CD4-positive, CD25-positive, alpha-beta regulatory T cell (primary cell): Measurements from ENCODE around the gene GALNT18. TPM values are rescaled to one million over a fixed set of nuclear protein-coding genes. Genes with fewer than 3 reads are reported as not detected.

ENCODE experiments used
- ATAC-seq, 2 donors: fragments of 150-1000 bp; cut with Tn5 transposase; one replicate each; pipeline ENCODE4 v1.10.0; 2021; ENCODE audit warnings: low read depth in 2 of 2, moderate number of reproducible peaks in 2 of 2, moderate library complexity in 1 of 2
- DNase-seq, 3 donors: peaks; one replicate each; pipeline versions ENCODE4 v3.0.0 to v3.0.0-alpha.2; 2012 to 2022; ENCODE audit warnings: mixed read lengths in 1 of 3
- H3K27ac ChIP-seq: one replicate; pipeline ENCODE4 v1.7.0; 2013; ENCODE audit warnings: mild to moderate bottlenecking, low read length; ENCODE audit not compliant: insufficient read depth, poor library complexity, severe bottlenecking
- H3K27me3 ChIP-seq: one replicate; pipeline ENCODE4 v1.7.0; 2013; ENCODE audit warnings: low read length; ENCODE audit not compliant: control insufficient read depth, insufficient read depth
- H3K36me3 ChIP-seq: one replicate; pipeline ENCODE4 v1.7.0; 2013; ENCODE audit warnings: mild to moderate bottlenecking, low read length, moderate library complexity; ENCODE audit not compliant: control insufficient read depth, insufficient read depth
- H3K4me1 ChIP-seq: 2 replicates; pipeline ENCODE4 v1.7.0; 2013; ENCODE audit warnings: mild to moderate bottlenecking, low read length; ENCODE audit not compliant: insufficient read depth, control insufficient read depth, poor library complexity, severe bottlenecking
- H3K4me3 ChIP-seq: one replicate; pipeline ENCODE4 v1.7.0; 2013; ENCODE audit warnings: low read depth, mild to moderate bottlenecking, low read length, moderate library complexity
- H3K9me3 ChIP-seq, 2 experiments: 1 replicate in 1 of 2; 2 replicates in 1 of 2; pipeline ENCODE4 v1.7.0; 2013; ENCODE audit warnings: low read length in 2 of 2, mild to moderate bottlenecking in 1 of 2, moderate library complexity in 1 of 2; ENCODE audit not compliant: control insufficient read depth in 2 of 2
- H3K27ac Mint-ChIP-seq, 3 donors: one replicate each; pipeline ENCODE4 v1.8.0; 2020 to 2022; ENCODE audit warnings: mild to moderate bottlenecking in 3 of 3, mixed read lengths in 3 of 3, moderate library complexity in 2 of 3
- H3K27me3 Mint-ChIP-seq: one replicate; pipeline ENCODE4 v1.8.0; 2022; ENCODE audit warnings: mild to moderate bottlenecking, mixed read lengths
- H3K36me3 Mint-ChIP-seq: one replicate; pipeline ENCODE4 v1.8.0; 2020; ENCODE audit warnings: mixed read lengths
- H3K4me1 Mint-ChIP-seq, 4 donors: one replicate each; pipeline ENCODE4 v1.8.0; 2020 to 2022; ENCODE audit warnings: mixed read lengths in 4 of 4, mild to moderate bottlenecking in 1 of 4
- H3K4me3 Mint-ChIP-seq, 4 donors: one replicate each; pipeline ENCODE4 v1.8.0; 2020 to 2022; ENCODE audit warnings: mild to moderate bottlenecking in 4 of 4, mixed read lengths in 4 of 4, moderate library complexity in 3 of 4
- H3K9me3 Mint-ChIP-seq, 7 donors: one replicate each; pipeline ENCODE4 v1.8.0; 2020 to 2022; ENCODE audit warnings: mixed read lengths in 7 of 7, mild to moderate bottlenecking in 3 of 7, moderate library complexity in 2 of 7
- polyA plus RNA-seq, 4 donors: library from polyadenylated mRNA; unstranded; fragments of 300-500 nt; fragmentation: Illumina TruSeq; gene quantifications; one replicate each; pipeline ENCODE4 v1.2.3, GENCODE V29; 2021
- total RNA-seq: library from RNA; stranded (reverse); gene quantifications from one replicate; pipeline ENCODE4 v1.2.3, GENCODE V29; 2022

GALNT18 gene
- total and polyA plus RNA-seq, 5 donors from 2014 or later = 0.10 TPM; not detected in 4

DNA sequence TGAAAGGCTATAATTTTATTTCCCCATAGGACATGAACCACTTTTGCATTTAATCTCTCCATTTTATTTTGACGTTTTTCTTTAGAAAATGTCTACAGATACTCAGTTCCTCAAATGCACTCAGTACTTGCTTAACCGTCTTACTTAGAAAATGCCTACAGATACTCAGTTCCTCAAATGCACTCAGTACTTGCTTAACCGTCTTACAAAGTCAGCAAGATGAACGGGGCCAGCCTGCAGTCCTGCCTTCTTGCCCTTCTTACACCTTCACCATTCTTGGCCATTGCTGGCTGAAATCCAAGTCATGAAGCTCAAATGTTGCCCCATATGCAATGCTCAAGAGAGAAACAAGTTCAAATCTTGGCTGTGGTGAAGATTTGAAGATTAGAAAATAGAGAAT lies 302.8 kb downstream of the GALNT18 start:
- Histone ChIP-seq H3K27ac (no peak overlapping the region), H3K27me3 (no peaks in the 10 kb centered on the region), H3K36me3 (no peaks in the 10 kb centered on the region), H3K4me3 (no peak overlapping the region), H3K4me1 (no peaks in the 10 kb centered on the region), H3K9me3 (no peaks in the 10 kb centered on the region)
- DNase-seq (no peak), ATAC-seq (no peak)
- Mint-ChIP-seq H3K27me3 (no peaks in the 10 kb centered on the region), H3K9me3 (peaks cover 0 to 6% (median 2%) of the 10 kb centered on the region in 7 donors), H3K36me3 (no peaks in the 10 kb centered on the region), H3K27ac (no peak overlapping the region), H3K4me1 (no peaks in the 10 kb centered on the region), H3K4me3 (no peak overlapping the region)

DNA sequence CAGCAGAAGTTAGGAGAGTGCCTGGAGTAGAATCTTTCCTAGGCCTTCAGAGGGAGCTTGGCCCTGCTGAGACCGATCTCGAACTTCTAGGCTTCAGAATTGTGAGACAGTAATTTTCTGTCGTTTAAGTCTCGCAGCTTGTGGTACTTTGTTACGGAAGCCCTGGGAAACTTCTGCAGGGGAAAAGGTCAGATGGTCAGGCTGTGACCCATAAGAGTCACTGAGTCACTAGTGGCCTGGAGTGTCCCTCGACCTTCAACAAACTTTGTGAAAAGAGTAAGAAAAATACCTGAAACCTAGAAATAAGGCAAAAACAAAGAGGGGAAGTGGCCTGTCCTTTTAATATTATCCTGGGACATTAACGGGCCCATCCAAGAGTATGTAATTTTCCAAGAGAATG lies 303.3 kb downstream of the GALNT18 start:
- H3K4me3 Mint-ChIP-seq = no peak overlapping the region
- H3K9me3 Mint-ChIP-seq = peaks cover 0 to 4% (median 0%) of the 10 kb centered on the region in 7 donors
- no peaks in the 10 kb centered on the region for H3K4me1 Mint-ChIP-seq
- DNase-seq = no peak
- Histone ChIP-seq H3K27me3 (no peaks in the 10 kb centered on the region), H3K4me1 (no peaks in the 10 kb centered on the region), H3K4me3 (no peak overlapping the region), H3K9me3 (no peaks in the 10 kb centered on the region), H3K36me3 (no peaks in the 10 kb centered on the region), H3K27ac (no peak overlapping the region)
- H3K27ac Mint-ChIP-seq = no peak overlapping the region
- H3K36me3 Mint-ChIP-seq = no peaks in the 10 kb centered on the region
- H3K27me3 Mint-ChIP-seq = no peaks in the 10 kb centered on the region
- no peak for ATAC-seq

DNA sequence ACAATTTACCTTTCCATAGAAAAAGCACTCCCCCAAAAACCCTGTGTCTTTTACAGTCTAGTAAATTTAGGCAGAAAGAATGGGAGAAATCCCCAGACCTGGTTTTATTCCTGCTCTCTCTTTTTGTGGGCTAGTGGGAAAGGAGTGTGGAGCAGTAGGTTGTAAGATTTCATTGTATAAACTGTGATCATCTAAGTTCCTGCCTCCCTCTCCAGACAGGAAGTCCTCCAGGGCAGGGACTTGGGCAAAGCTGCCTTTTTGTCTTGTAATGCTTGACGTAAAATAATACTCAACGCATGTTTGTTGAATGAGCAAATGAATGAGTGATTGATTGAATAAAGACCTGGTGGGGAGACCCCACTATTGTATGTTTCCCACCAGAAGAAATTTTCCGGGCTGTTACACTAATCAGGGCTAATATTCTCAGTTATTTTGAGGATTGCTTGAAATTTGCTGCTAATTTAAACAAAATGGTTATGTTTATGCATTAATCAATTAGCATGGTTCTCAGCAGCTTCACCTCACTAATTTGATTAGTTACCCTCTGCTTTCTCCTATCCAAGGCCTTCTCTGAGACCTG lies 305.1 kb downstream of the GALNT18 start:
- Mint-ChIP-seq H3K4me3 (no peak overlapping the region), H3K27me3 (no peaks in the 10 kb centered on the region), H3K4me1 (no peaks in the 10 kb centered on the region), H3K9me3 (no peaks in the 10 kb centered on the region), H3K36me3 (no peaks in the 10 kb centered on the region), H3K27ac (no peak overlapping the region)
- no peak overlapping the region for H3K27ac ChIP-seq
- H3K36me3 ChIP-seq = no peaks in the 10 kb centered on the region
- no peaks in the 10 kb centered on the region for H3K9me3 ChIP-seq
- no peak overlapping the region for H3K4me3 ChIP-seq
- DNase-seq = no peak
- H3K27me3 ChIP-seq = no peaks in the 10 kb centered on the region
- no peaks in the 10 kb centered on the region for H3K4me1 ChIP-seq
- ATAC-seq = no peak

DNA sequence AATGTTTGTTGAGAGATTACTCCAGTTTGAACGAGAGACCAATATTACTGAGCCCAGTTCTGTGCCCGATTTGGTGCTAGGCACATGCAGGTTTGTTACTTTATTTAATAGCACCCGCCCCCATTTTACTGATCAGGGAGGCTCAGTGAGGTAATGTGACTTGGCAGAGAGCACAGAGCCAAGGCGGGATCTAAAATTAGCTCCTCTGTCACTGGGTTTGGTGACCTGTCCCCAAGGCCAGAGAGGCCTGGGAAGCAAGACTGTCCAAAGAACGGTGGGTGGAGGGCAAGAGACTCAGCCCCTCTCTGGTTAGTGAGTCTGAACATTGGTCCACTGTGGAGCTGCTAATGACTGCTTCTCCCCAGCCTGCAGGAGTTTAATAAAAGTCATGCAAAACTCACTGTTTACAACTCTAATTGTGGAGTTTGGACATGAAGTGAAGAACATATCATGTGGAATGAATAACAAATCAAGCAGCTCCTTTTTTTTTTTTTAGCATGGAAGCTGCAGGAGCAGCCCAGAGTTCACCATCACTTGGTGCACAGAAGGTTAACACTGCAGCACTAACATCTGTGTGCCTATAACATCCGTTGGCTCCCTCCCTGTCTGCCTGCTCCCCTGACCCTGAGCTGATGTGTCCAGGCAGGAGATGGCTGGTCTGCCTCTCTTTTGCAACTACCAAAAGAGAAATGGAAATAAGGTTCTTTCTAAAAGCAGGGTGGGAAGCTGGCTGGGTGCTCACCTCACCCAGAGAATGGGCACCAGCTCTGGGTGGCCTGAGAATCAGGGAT lies 307.7 kb downstream of the GALNT18 start:
- Histone ChIP-seq H3K27ac (no peak overlapping the region), H3K4me1 (no peaks in the 10 kb centered on the region), H3K36me3 (no peaks in the 10 kb centered on the region), H3K4me3 (no peak overlapping the region), H3K27me3 (no peaks in the 10 kb centered on the region), H3K9me3 (no peaks in the 10 kb centered on the region)
- peaks cover 0 to 7% (median 2%) of the 10 kb centered on the region in 4 donors for H3K4me1 Mint-ChIP-seq
- H3K27ac Mint-ChIP-seq = no peak overlapping the region
- no peaks in the 10 kb centered on the region for H3K27me3 Mint-ChIP-seq
- ATAC-seq = no peak
- DNase-seq = no peak
- H3K36me3 Mint-ChIP-seq = no peaks in the 10 kb centered on the region
- peaks cover 0 to 4% (median 0%) of the 10 kb centered on the region in 7 donors for H3K9me3 Mint-ChIP-seq
- H3K4me3 Mint-ChIP-seq = no peak overlapping the region

DNA sequence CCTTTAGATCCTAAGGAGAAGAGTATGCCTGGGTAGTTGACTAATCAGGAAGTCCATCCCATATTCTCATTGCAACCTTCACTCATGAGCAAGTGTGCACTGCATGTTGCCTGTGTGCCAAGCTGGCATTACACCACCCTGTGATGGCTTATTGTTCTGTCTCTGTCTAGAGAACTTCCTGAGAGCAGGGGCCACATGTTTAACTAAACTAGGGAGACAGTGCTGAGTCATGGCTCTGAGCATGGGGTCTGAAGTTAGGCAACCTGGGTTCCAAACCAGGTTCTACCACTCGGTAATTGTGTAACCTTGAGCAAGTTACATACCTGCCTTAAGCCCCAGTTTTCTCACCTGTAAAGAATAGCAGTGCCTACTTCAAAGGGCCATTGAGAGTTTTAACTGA lies 308.4 kb downstream of the GALNT18 start:
- DNase-seq (no peak), ATAC-seq (no peak)
- H3K9me3 ChIP-seq = no peaks in the 10 kb centered on the region
- H3K27ac ChIP-seq = no peak overlapping the region
- H3K27me3 Mint-ChIP-seq = no peaks in the 10 kb centered on the region
- H3K4me3 ChIP-seq = no peak overlapping the region
- H3K36me3 Mint-ChIP-seq = no peaks in the 10 kb centered on the region
- no peak overlapping the region for H3K4me3 Mint-ChIP-seq
- H3K36me3 ChIP-seq = no peaks in the 10 kb centered on the region
- H3K27ac Mint-ChIP-seq = no peak overlapping the region
- peaks cover 0 to 7% (median 2%) of the 10 kb centered on the region in 4 donors for H3K4me1 Mint-ChIP-seq
- no peaks in the 10 kb centered on the region for H3K27me3 ChIP-seq
- no peaks in the 10 kb centered on the region for H3K4me1 ChIP-seq
- H3K9me3 Mint-ChIP-seq = peaks cover 0 to 4% (median 0%) of the 10 kb centered on the region in 7 donors

DNA sequence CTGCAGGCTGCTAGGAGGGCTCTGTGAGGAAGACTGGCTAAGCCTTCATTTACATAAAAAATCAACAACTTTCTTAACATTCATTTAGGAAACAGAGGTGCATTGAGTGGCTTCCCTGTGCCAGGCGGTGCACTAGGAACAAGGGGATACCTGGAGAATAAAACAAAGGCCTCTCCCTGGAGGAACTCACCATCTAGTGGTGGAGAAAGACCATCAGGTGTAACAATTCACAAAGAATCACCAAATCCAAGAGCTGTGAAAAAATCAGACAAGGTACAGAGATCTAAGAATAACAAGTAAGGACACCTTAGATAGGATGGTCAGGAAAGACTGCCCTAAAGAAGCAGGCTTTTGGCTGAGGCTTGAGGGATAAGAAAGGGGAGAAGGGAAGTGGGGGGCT lies 309.1 kb downstream of the GALNT18 start:
- peaks cover 0 to 4% (median 0%) of the 10 kb centered on the region in 7 donors for H3K9me3 Mint-ChIP-seq
- no peak overlapping the region for H3K4me3 ChIP-seq
- no peak for ATAC-seq

DNA sequence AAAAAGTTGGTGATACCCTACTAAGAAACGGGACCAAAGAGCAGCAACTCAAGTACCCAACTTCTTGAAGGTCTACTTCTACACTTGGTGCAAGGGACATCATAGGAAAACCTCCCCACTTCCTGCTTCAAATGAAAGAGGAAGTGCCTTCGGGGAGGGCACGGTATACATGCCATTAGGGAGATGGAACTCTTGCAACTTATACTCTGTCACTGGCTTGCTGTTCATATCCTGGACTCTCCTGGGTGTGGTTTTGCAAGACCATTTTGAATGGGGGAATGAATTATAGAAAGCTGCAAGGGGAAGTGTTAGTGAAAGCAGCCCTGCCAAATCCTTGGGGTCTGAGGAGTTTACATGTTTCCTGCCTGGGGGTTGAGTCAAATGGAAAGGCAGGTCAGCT lies 310.6 kb downstream of the GALNT18 start:
- peak in 1 of 3 donors; percentile 33 for DNase-seq
- Histone ChIP-seq H3K4me1 (no peaks in the 10 kb centered on the region), H3K27ac (no peak overlapping the region), H3K9me3 (no peaks in the 10 kb centered on the region), H3K27me3 (no peaks in the 10 kb centered on the region), H3K4me3 (no peak overlapping the region), H3K36me3 (no peaks in the 10 kb centered on the region)
- H3K27ac Mint-ChIP-seq = no peak overlapping the region
- no peak overlapping the region for H3K4me3 Mint-ChIP-seq
- H3K36me3 Mint-ChIP-seq = no peaks in the 10 kb centered on the region
- H3K4me1 Mint-ChIP-seq = peaks cover 0 to 7% (median 2%) of the 10 kb centered on the region in 4 donors
- H3K27me3 Mint-ChIP-seq = no peaks in the 10 kb centered on the region
- ATAC-seq = no peak
- peaks cover 0 to 4% (median 0%) of the 10 kb centered on the region in 7 donors for H3K9me3 Mint-ChIP-seq

More for the DNA sequence above, 309.1 kb downstream of the GALNT18 start:
- Histone ChIP-seq H3K9me3 (no peaks in the 10 kb centered on the region), H3K27ac (no peak overlapping the region), H3K27me3 (no peaks in the 10 kb centered on the region), H3K36me3 (no peaks in the 10 kb centered on the region), H3K4me1 (no peaks in the 10 kb centered on the region)
- Mint-ChIP-seq H3K27me3 (no peaks in the 10 kb centered on the region), H3K27ac (peak overlapping the region in 2 of 3 donors; percentile 20 to 22), H3K36me3 (no peaks in the 10 kb centered on the region), H3K4me1 (peaks cover 0 to 7% (median 2%) of the 10 kb centered on the region in 4 donors), H3K4me3 (no peak overlapping the region)
- DNase-seq = no peak

DNA sequence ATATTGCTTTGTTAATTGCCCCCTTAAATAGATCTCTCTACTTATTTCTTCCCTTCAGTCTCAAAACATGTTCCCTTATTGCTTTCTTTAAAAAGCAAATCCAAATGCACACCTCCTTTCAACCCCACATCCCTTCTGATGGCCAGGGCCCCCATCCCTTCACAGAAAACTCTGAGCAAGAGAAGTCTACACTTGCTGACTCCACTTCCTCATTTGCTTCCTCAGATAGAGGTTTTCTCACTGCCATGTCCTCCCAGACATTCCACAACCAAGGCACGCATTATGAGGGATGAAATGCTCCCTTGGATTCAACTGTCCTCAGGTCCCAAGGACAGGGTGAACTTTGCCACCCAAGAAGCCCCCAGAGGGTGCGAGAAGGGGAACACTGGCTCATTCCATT lies 311.9 kb downstream of the GALNT18 start:
- ATAC-seq (no peak), DNase-seq (no peak)
- no peaks in the 10 kb centered on the region for H3K36me3 Mint-ChIP-seq
- H3K27me3 Mint-ChIP-seq = no peaks in the 10 kb centered on the region
- Histone ChIP-seq H3K4me3 (no peak overlapping the region), H3K36me3 (no peaks in the 10 kb centered on the region), H3K27ac (no peak overlapping the region), H3K4me1 (no peaks in the 10 kb centered on the region), H3K9me3 (no peaks in the 10 kb centered on the region), H3K27me3 (no peaks in the 10 kb centered on the region)
- H3K27ac Mint-ChIP-seq = no peak overlapping the region
- H3K9me3 Mint-ChIP-seq = peaks cover 0 to 4% (median 0%) of the 10 kb centered on the region in 7 donors
- H3K4me3 Mint-ChIP-seq = no peak overlapping the region
- H3K4me1 Mint-ChIP-seq = peaks cover 0 to 7% (median 2%) of the 10 kb centered on the region in 4 donors
